ENCODE measurements around the gene IKBKE.
A peak's percentile ranks its signal among the peaks of the same experiment; 100 is the strongest.

The IKBKE gene

GRCh38 chr1:206441336-206441967 lies 28.8 kb upstream of the IKBKE start:
- Histone ChIP-seq H3K4me3 (ENCODE audit: severe bottlenecking) (no peak overlapping the region), H3K9me3 (ENCODE audit: severe bottlenecking) (no peaks in the 10 kb centered on the region), H3K36me3 (ENCODE audit: low read depth) (peaks cover 80% of the 10 kb centered on the region), H3K4me1 (ENCODE audit: insufficient read depth, poor library complexity, severe bottlenecking) (no peaks in the 10 kb centered on the region), H3K27ac (ENCODE audit: poor library complexity, severe bottlenecking) (no peak overlapping the region), H3K27me3 (ENCODE audit: insufficient read depth, poor library complexity, severe bottlenecking) (no peaks in the 10 kb centered on the region)
- no peak for ATAC-seq (ENCODE audit: low read depth)
- no peak for DNase-seq (ENCODE audit: low spot score)
- no peak for TF ChIP-seq CTCF (IDR thresholded peaks at IDR 0.05; ENCODE audit: poor library complexity, severe bottlenecking)

GRCh38 chr1:206442101-206442500 lies 28.2 kb upstream of the IKBKE start:
- Histone ChIP-seq H3K9me3 (ENCODE audit: severe bottlenecking) (no peaks in the 10 kb centered on the region), H3K4me1 (ENCODE audit: insufficient read depth, poor library complexity, severe bottlenecking) (no peaks in the 10 kb centered on the region), H3K27me3 (ENCODE audit: insufficient read depth, poor library complexity, severe bottlenecking) (no peaks in the 10 kb centered on the region), H3K27ac (ENCODE audit: poor library complexity, severe bottlenecking) (no peak overlapping the region), H3K4me3 (ENCODE audit: severe bottlenecking) (no peak overlapping the region), H3K36me3 (ENCODE audit: low read depth) (peaks cover 80% of the 10 kb centered on the region)
- ATAC-seq (ENCODE audit: low read depth) (peak; percentile 31; the same call in 1 of the 3 replicates), DNase-seq (ENCODE audit: low spot score) (no peak)
- TF ChIP-seq CTCF (IDR thresholded peaks at IDR 0.05; ENCODE audit: poor library complexity, severe bottlenecking): no peak

- TF ChIP-seq CTCF (IDR thresholded peaks at IDR 0.05; ENCODE audit: poor library complexity, severe bottlenecking): no peak
- ATAC-seq (ENCODE audit: low read depth) (no peak), DNase-seq (ENCODE audit: low spot score) (no peak)
- Histone ChIP-seq H3K4me3 (ENCODE audit: severe bottlenecking) (no peak overlapping the region), H3K9me3 (ENCODE audit: severe bottlenecking) (no peaks in the 10 kb centered on the region), H3K36me3 (ENCODE audit: low read depth) (peaks cover 58% of the 10 kb centered on the region), H3K4me1 (ENCODE audit: insufficient read depth, poor library complexity, severe bottlenecking) (no peaks in the 10 kb centered on the region), H3K27me3 (ENCODE audit: insufficient read depth, poor library complexity, severe bottlenecking) (no peaks in the 10 kb centered on the region), H3K27ac (ENCODE audit: poor library complexity, severe bottlenecking) (no peak overlapping the region)
Measured at GRCh38 chr1:206445116-206445515, 25.2 kb upstream of the IKBKE start.

GRCh38 chr1:206445911-206446356 lies 24.3 kb upstream of the IKBKE start:
- no peaks in the 10 kb centered on the region for H3K4me1 ChIP-seq (ENCODE audit: insufficient read depth, poor library complexity, severe bottlenecking)
- no peaks in the 10 kb centered on the region for H3K27me3 ChIP-seq (ENCODE audit: insufficient read depth, poor library complexity, severe bottlenecking)
- H3K27ac ChIP-seq (ENCODE audit: poor library complexity, severe bottlenecking): no peak overlapping the region
- no peaks in the 10 kb centered on the region for H3K9me3 ChIP-seq (ENCODE audit: severe bottlenecking)
- ATAC-seq (ENCODE audit: low read depth) (no peak), DNase-seq (ENCODE audit: low spot score) (no peak)
- no peak for TF ChIP-seq CTCF (IDR thresholded peaks at IDR 0.05; ENCODE audit: poor library complexity, severe bottlenecking)
- H3K36me3 ChIP-seq (ENCODE audit: low read depth): peaks cover 57% of the 10 kb centered on the region
- H3K4me3 ChIP-seq (ENCODE audit: severe bottlenecking): no peak overlapping the region

GRCh38 chr1:206446688-206447421 lies 23.4 kb upstream of the IKBKE start:
- H3K36me3 ChIP-seq (ENCODE audit: low read depth): peaks cover 54% of the 10 kb centered on the region
- ATAC-seq (ENCODE audit: low read depth) (no peak), DNase-seq (ENCODE audit: low spot score) (no peak)
- no peaks in the 10 kb centered on the region for H3K9me3 ChIP-seq (ENCODE audit: severe bottlenecking)
- TF ChIP-seq CTCF (IDR thresholded peaks at IDR 0.05; ENCODE audit: poor library complexity, severe bottlenecking): no peak
- no peaks in the 10 kb centered on the region for H3K27me3 ChIP-seq (ENCODE audit: insufficient read depth, poor library complexity, severe bottlenecking)
- no peak overlapping the region for H3K4me3 ChIP-seq (ENCODE audit: severe bottlenecking)
- H3K27ac ChIP-seq (ENCODE audit: poor library complexity, severe bottlenecking): no peak overlapping the region
- H3K4me1 ChIP-seq (ENCODE audit: insufficient read depth, poor library complexity, severe bottlenecking): no peaks in the 10 kb centered on the region
